Skeletal muscle satellite cell (primary cell): ENCODE results near the gene ITGAV.

ENCODE experiments used
- H3K27me3 ChIP-seq: 2 replicates; pipeline ENCODE4 v1.7.0; 2013; ENCODE audit warnings: low read length; ENCODE audit not compliant: control insufficient read depth, insufficient read depth
- H3K36me3 ChIP-seq: 2 replicates; pipeline ENCODE4 v1.7.0; 2013; ENCODE audit warnings: mild to moderate bottlenecking, control low read depth, low read length; ENCODE audit not compliant: insufficient read depth
- H3K4me1 ChIP-seq: 2 replicates; pipeline ENCODE4 v1.7.0; 2013; ENCODE audit warnings: low read length; ENCODE audit not compliant: control insufficient read depth, insufficient read depth
- H3K4me2 ChIP-seq: 2 replicates; pipeline ENCODE4 v1.7.0; 2013; ENCODE audit warnings: mild to moderate bottlenecking, low read length
- H3K4me3 ChIP-seq: 2 replicates; pipeline ENCODE4 v1.7.0; 2013; ENCODE audit warnings: low read length
- H3K9ac ChIP-seq: 2 replicates; pipeline ENCODE4 v1.7.0; 2013; ENCODE audit warnings: mild to moderate bottlenecking, low read depth, low read length, moderate library complexity
- H3K9me3 ChIP-seq: replicated peaks from 2 replicates; pipeline ENCODE4 v1.7.0; 2013; ENCODE audit warnings: mild to moderate bottlenecking, control low read depth, low read length

The ITGAV gene

GRCh38 chr2:186575856-186576255, 14.0 kb upstream of the ITGAV start:
- Histone ChIP-seq H3K4me1 (peaks cover 29% of the 10 kb centered on the region), H3K9me3 (no peaks in the 10 kb centered on the region), H3K4me3 (no peak overlapping the region), H3K9ac (peak overlapping the region; percentile 10), H3K4me2 (peak overlapping the region; percentile 39), H3K36me3 (no peaks in the 10 kb centered on the region), H3K27me3 (no peaks in the 10 kb centered on the region)

GRCh38 chr2:186576614-186577013, 13.2 kb upstream of the ITGAV start:
- Histone ChIP-seq H3K4me1 (peaks cover 27% of the 10 kb centered on the region), H3K27me3 (no peaks in the 10 kb centered on the region), H3K4me3 (no peak overlapping the region), H3K4me2 (no peak overlapping the region), H3K9ac (no peak overlapping the region), H3K36me3 (no peaks in the 10 kb centered on the region), H3K9me3 (no peaks in the 10 kb centered on the region)

- H3K36me3 ChIP-seq: no peaks in the 10 kb centered on the region
- no peaks in the 10 kb centered on the region for H3K9me3 ChIP-seq
- H3K4me3 ChIP-seq: no peak overlapping the region
- H3K4me2 ChIP-seq: no peak overlapping the region
- no peaks in the 10 kb centered on the region for H3K27me3 ChIP-seq
- no peaks in the 10 kb centered on the region for H3K4me1 ChIP-seq
- no peak overlapping the region for H3K9ac ChIP-seq
These were observed 7.2 kb upstream of the ITGAV start for GRCh38 chr2:186582698-186583097.

- no peak overlapping the region for H3K9ac ChIP-seq
- peaks cover 5% of the 10 kb centered on the region for H3K4me1 ChIP-seq
- H3K4me3 ChIP-seq: no peak overlapping the region
- H3K9me3 ChIP-seq: no peaks in the 10 kb centered on the region
- no peaks in the 10 kb centered on the region for H3K36me3 ChIP-seq
- no peak overlapping the region for H3K4me2 ChIP-seq
- H3K27me3 ChIP-seq: no peaks in the 10 kb centered on the region
These were observed 5.8 kb upstream of the ITGAV start for GRCh38 chr2:186584053-186584452.

- no peaks in the 10 kb centered on the region for H3K27me3 ChIP-seq
- H3K36me3 ChIP-seq: no peaks in the 10 kb centered on the region
- no peak overlapping the region for H3K4me3 ChIP-seq
- H3K4me1 ChIP-seq: peaks cover 20% of the 10 kb centered on the region
- H3K9ac ChIP-seq: no peak overlapping the region
- no peak overlapping the region for H3K4me2 ChIP-seq
- H3K9me3 ChIP-seq: no peaks in the 10 kb centered on the region
These were observed 1.4 kb upstream of the ITGAV start for GRCh38 chr2:186588421-186588820.

- H3K9ac ChIP-seq: peak overlapping the region; percentile 93
- no peaks in the 10 kb centered on the region for H3K36me3 ChIP-seq
- peak overlapping the region; percentile 87 for H3K4me2 ChIP-seq
- H3K4me1 ChIP-seq: peaks cover 20% of the 10 kb centered on the region
- H3K27me3 ChIP-seq: no peaks in the 10 kb centered on the region
- H3K4me3 ChIP-seq: peak overlapping the region; percentile 97
- no peaks in the 10 kb centered on the region for H3K9me3 ChIP-seq
These were observed 780 bp upstream of the ITGAV start for GRCh38 chr2:186588940-186589611.

GRCh38 chr2:186590350-186590758, 498 bp downstream of the ITGAV start:
- Histone ChIP-seq H3K9ac (peak overlapping the region; percentile 93), H3K4me1 (peaks cover 20% of the 10 kb centered on the region), H3K9me3 (no peaks in the 10 kb centered on the region), H3K4me2 (peak overlapping the region; percentile 87), H3K27me3 (no peaks in the 10 kb centered on the region), H3K36me3 (no peaks in the 10 kb centered on the region), H3K4me3 (peak overlapping the region; percentile 97)

- Histone ChIP-seq H3K4me1 (peaks cover 20% of the 10 kb centered on the region), H3K9me3 (no peaks in the 10 kb centered on the region), H3K36me3 (no peaks in the 10 kb centered on the region), H3K4me3 (peak overlapping the region; percentile 97), H3K9ac (peak overlapping the region; percentile 93), H3K4me2 (peak overlapping the region; percentile 87), H3K27me3 (no peaks in the 10 kb centered on the region)
These were observed 1.1 kb downstream of the ITGAV start for GRCh38 chr2:186590759-186591505.

- peak overlapping the region; percentile 87 for H3K4me2 ChIP-seq
- no peaks in the 10 kb centered on the region for H3K9me3 ChIP-seq
- H3K4me3 ChIP-seq: peak overlapping the region; percentile 97
- H3K9ac ChIP-seq: peak overlapping the region; percentile 93
- peaks cover 20% of the 10 kb centered on the region for H3K4me1 ChIP-seq
- H3K36me3 ChIP-seq: no peaks in the 10 kb centered on the region
- no peaks in the 10 kb centered on the region for H3K27me3 ChIP-seq
These were observed 1.6 kb downstream of the ITGAV start for GRCh38 chr2:186591506-186591890.

- Histone ChIP-seq H3K27me3 (no peaks in the 10 kb centered on the region), H3K4me3 (peak overlapping the region; percentile 97), H3K4me1 (peaks cover 20% of the 10 kb centered on the region), H3K9me3 (no peaks in the 10 kb centered on the region), H3K36me3 (no peaks in the 10 kb centered on the region), H3K9ac (no peak overlapping the region), H3K4me2 (peak overlapping the region; percentile 87)
These were observed 2.5 kb downstream of the ITGAV start for GRCh38 chr2:186592137-186592875.

- no peaks in the 10 kb centered on the region for H3K9me3 ChIP-seq
- H3K4me1 ChIP-seq: peaks cover 20% of the 10 kb centered on the region
- H3K27me3 ChIP-seq: no peaks in the 10 kb centered on the region
- no peak overlapping the region for H3K4me2 ChIP-seq
- no peak overlapping the region for H3K4me3 ChIP-seq
- H3K9ac ChIP-seq: no peak overlapping the region
- no peaks in the 10 kb centered on the region for H3K36me3 ChIP-seq
These were observed 3.7 kb downstream of the ITGAV start for GRCh38 chr2:186593523-186593922.
